Suprapubic skin (tissue), 4 donors: ENCODE measurements around the gene TDRD9. TPM values are rescaled to one million over a fixed set of nuclear protein-coding genes. Genes with fewer than 3 reads are reported as not detected.
"Not testable (repeated sequence)": the region's sequence is repeated elsewhere in the genome, so short reads cannot be mapped to it uniquely, and the experiment has no call there.

Source experiments
- DNase-seq, 2 donors: peaks; one replicate each; pipeline ENCODE4 v3.0.0-alpha.2; 2019; ENCODE audit warnings: low spot score in 2 of 2
- H3K27ac ChIP-seq: fragments of 200-600 bp; sonication (generic); one replicate; pipeline ENCODE4 v1.5.1; 2019
- H3K27me3 ChIP-seq: fragments of 200-600 bp; sonication (generic); one replicate; pipeline ENCODE4 v1.5.1; 2019
- H3K36me3 ChIP-seq: fragments of 200-600 bp; sonication (generic); one replicate; pipeline ENCODE4 v1.5.1; 2019
- H3K4me1 ChIP-seq: fragments of 200-600 bp; sonication (generic); one replicate; pipeline ENCODE4 v1.5.1; 2019
- H3K4me3 ChIP-seq: fragments of 200-600 bp; sonication (generic); one replicate; pipeline ENCODE4 v1.5.1; 2019; ENCODE audit warnings: mild to moderate bottlenecking
- H3K9me3 ChIP-seq: fragments of 200-600 bp; sonication (generic); one replicate; pipeline ENCODE4 v1.5.1; 2019
- CTCF ChIP-seq, 2 donors: fragments of 200-600 bp in 1 of 2; fragments of 450-650 bp in 1 of 2; sonication (generic) in 1 of 2; IDR thresholded peaks; one replicate each; pipeline ENCODE4 v1.5.1; 2016 to 2019; ENCODE audit warnings: antibody characterized with exemption in 2 of 2, mild to moderate bottlenecking in 1 of 2, moderate library complexity in 1 of 2
- EP300 ChIP-seq: sonication (generic); formaldehyde crosslinking; IDR thresholded peaks from one replicate; pipeline ENCODE4 v1.6.1; 2017; ENCODE audit warnings: antibody characterized with exemption
- POLR2A ChIP-seq, 2 donors: fragments of 450-650 bp; IDR thresholded peaks; one replicate each; pipeline ENCODE4 v1.6.1; 2017; ENCODE audit warnings: antibody characterized with exemption in 2 of 2, mild to moderate bottlenecking in 2 of 2, moderate library complexity in 2 of 2
- POLR2AphosphoS5 ChIP-seq, 3 donors: sonication (generic); formaldehyde crosslinking; IDR thresholded peaks; one replicate each; pipeline ENCODE4 v1.6.1; 2017; ENCODE audit warnings: antibody characterized with exemption in 3 of 3
- WGBS: methylation state at CpG from one replicate; pipeline ENCODE4 v1.1.5; 2018; 5-methylcytosine and 5-hydroxymethylcytosine counted together
- total RNA-seq, 4 donors: library from RNA; depleted of rRNA; stranded (reverse); fragments of >200 nt; gene quantifications; one replicate each; pipeline ENCODE4 v1.1.0, GENCODE V29; 2016

TDRD9 gene
- total RNA-seq, 4 donors from 2014 or later: 1.0 to 1.7 TPM; not detected in 2

DNA sequence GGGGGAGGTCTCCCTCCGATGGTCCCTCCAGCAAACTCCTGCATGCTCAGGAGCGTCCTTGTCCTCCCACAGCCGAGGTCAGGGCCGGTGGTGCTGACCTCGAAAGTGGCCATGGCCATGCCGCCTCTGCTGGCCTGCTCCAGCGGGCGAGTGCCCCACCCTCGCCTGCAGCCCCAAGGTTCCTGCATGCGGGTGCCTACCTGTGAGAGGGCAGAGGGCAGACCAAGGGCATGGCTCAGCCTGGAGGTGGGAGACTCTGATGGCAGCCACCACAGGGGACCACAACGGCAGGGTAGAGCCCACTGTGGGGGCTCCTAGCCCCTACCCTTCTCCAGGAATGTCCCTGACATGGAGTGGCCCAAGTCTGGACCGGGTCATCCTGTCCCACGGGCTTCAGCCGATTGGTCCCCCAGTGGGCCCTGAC lies 42.7 kb upstream of the TDRD9 start:
- 93% methylated on average over 5 of the region's 14 CpGs for WGBS
- no peak overlapping the region for H3K4me3 ChIP-seq
- no peak for DNase-seq
- no peaks in the 10 kb centered on the region for H3K27me3 ChIP-seq
- no peak overlapping the region for H3K27ac ChIP-seq
- peaks cover 38% of the 10 kb centered on the region for H3K4me1 ChIP-seq
- no peaks in the 10 kb centered on the region for H3K9me3 ChIP-seq
- no peaks in the 10 kb centered on the region for H3K36me3 ChIP-seq
- TF ChIP-seq EP300: no peak
- no peak for TF ChIP-seq POLR2AphosphoS5 (IDR thresholded peaks at IDR 0.05)
- no peak for TF ChIP-seq POLR2A (IDR thresholded peaks at IDR 0.05)
- no peak for TF ChIP-seq CTCF (IDR thresholded peaks at IDR 0.05)

- Histone ChIP-seq H3K27me3 (no peaks in the 10 kb centered on the region), H3K36me3 (no peaks in the 10 kb centered on the region), H3K4me1 (peaks cover 33% of the 10 kb centered on the region), H3K9me3 (no peaks in the 10 kb centered on the region), H3K27ac (no peak overlapping the region), H3K4me3 (no peak overlapping the region)
- TF ChIP-seq EP300 (no peak), CTCF (IDR thresholded peaks at IDR 0.05) (no peak), POLR2A (IDR thresholded peaks at IDR 0.05) (no peak), POLR2AphosphoS5 (IDR thresholded peaks at IDR 0.05) (no peak)
- WGBS: 67% methylated on average over 18 of the region's 27 CpGs
- no peak for DNase-seq
These were observed 41.7 kb upstream of the TDRD9 start for GRCh38 chr14:103886304-103887169.

DNA sequence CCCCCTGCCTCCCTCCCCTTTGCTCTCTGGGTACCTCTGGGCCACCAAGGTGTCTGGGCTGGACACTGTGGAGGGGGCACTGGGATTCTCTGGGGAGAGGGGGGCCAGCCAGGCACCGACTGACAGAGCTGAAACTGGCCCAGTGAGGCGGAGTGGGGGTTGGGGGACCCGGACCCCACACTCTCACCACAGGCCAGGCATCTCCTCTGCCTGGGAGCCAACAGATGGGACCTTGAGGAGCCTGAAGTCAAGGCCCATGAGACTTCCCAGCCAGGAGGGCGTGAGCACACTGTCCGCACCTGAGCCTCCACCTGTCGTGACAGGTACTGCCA lies 41.1 kb upstream of the TDRD9 start:
- no peaks in the 10 kb centered on the region for H3K36me3 ChIP-seq
- no peak for TF ChIP-seq EP300
- TF ChIP-seq POLR2AphosphoS5 (IDR thresholded peaks at IDR 0.05): no peak
- TF ChIP-seq CTCF (IDR thresholded peaks at IDR 0.05): no peak
- TF ChIP-seq POLR2A (IDR thresholded peaks at IDR 0.05): no peak
- no peak overlapping the region for H3K27ac ChIP-seq
- H3K27me3 ChIP-seq: no peaks in the 10 kb centered on the region
- no peak overlapping the region for H3K4me3 ChIP-seq
- no CpG with 5 or more reads among the region's 6 CpGs for WGBS
- no peaks in the 10 kb centered on the region for H3K9me3 ChIP-seq
- peaks cover 27% of the 10 kb centered on the region for H3K4me1 ChIP-seq
- no peak for DNase-seq

GRCh38 chr14:103887557-103888115 lies 40.6 kb upstream of the TDRD9 start:
- peaks cover 22% of the 10 kb centered on the region for H3K4me1 ChIP-seq
- TF ChIP-seq POLR2AphosphoS5 (IDR thresholded peaks at IDR 0.05) (no peak), CTCF (IDR thresholded peaks at IDR 0.05) (no peak), EP300 (no peak), POLR2A (IDR thresholded peaks at IDR 0.05) (no peak)
- no peaks in the 10 kb centered on the region for H3K27me3 ChIP-seq
- no peak overlapping the region for H3K27ac ChIP-seq
- H3K36me3 ChIP-seq: no peaks in the 10 kb centered on the region
- no peaks in the 10 kb centered on the region for H3K9me3 ChIP-seq
- no peak for DNase-seq
- no peak overlapping the region for H3K4me3 ChIP-seq
- WGBS: 96% methylated on average over 9 of the region's 10 CpGs

GRCh38 chr14:103889002-103889312 lies 39.3 kb upstream of the TDRD9 start:
- H3K27me3 ChIP-seq, DNase-seq: not testable (repeated sequence)
- 97% methylated on average over 6 of the region's 8 CpGs for WGBS

More at GRCh38 chr14:103889002-103889312, 39.3 kb upstream of the TDRD9 start:
- not testable (repeated sequence) for H3K4me3 ChIP-seq, H3K9me3 ChIP-seq, H3K27ac ChIP-seq, H3K36me3 ChIP-seq
- peaks cover 19% of the 10 kb centered on the region for H3K4me1 ChIP-seq
